ENCODE measurements around the gene XIAP. TPM values are rescaled to one million over a fixed set of nuclear protein-coding genes. Genes with fewer than 3 reads are reported as not detected.
"Not testable (repeated sequence)": the region's sequence is repeated elsewhere in the genome, so short reads cannot be mapped to it uniquely, and the experiment has no call there.

XIAP gene
- total RNA-seq, 1 donor from 2014 or later: 36.3 TPM

GRCh38 chrX:123849096-123849495 lies 10.8 kb upstream of the XIAP start:
- intact Hi-C loops (cut with micrococcal nuclease): no loop called here
- H3K9me3 Mint-ChIP-seq: no peaks in the 10 kb centered on the region
- H3K4me3 Mint-ChIP-seq: no peak overlapping the region
- no peaks in the 10 kb centered on the region for H3K27me3 Mint-ChIP-seq
- H3K4me1 Mint-ChIP-seq: peaks cover 9% of the 10 kb centered on the region
- no peak for DNase-seq
- no peak overlapping the region for H3K27ac Mint-ChIP-seq
- H3K36me3 Mint-ChIP-seq (ENCODE audit: low read depth): no peaks in the 10 kb centered on the region

DNA sequence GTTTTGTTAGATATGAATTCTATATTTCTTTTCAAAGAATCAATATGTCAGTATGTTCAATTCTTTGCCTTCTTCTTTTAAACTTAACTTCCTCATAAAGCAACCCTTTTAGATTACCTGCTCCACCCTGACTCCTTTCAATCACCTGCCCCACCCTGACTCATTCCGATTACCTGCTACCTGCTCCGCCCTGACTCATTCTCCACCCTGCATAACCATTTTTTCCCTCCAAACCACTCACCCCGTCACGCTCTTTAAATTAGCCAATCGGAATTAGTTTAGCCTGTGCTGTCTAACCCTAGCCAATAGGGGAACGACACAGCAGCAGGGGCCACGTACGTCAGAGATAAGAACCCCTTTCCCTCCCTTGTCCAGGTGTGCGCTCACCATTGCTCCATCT lies 9.9 kb upstream of the XIAP start:
- H3K36me3 Mint-ChIP-seq (ENCODE audit: low read depth); H3K9me3 Mint-ChIP-seq; H3K27ac Mint-ChIP-seq; H3K27me3 Mint-ChIP-seq; H3K4me3 Mint-ChIP-seq; DNase-seq; intact Hi-C loops (cut with micrococcal nuclease): not testable (repeated sequence)
- peaks cover 11% of the 10 kb centered on the region for H3K4me1 Mint-ChIP-seq

DNA sequence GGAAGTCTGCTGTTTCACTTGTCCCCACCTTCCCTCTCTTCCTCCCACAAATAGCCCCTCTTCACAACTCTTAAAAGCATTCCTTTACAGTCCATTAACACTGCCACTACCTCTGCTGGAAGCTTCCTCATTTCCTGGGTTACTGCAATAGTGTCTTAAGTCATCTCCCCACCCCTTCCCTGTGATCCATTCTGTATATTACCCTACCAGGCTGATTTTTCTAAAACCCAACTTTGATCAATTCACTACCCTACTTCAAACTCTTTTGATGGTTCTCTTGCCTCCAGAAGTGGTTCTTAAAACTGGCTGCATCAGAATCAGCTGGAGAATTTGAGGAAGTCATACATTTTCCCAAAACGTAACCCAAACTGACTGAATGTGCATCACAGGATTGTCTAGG lies 8.8 kb upstream of the XIAP start:
- H3K4me1 Mint-ChIP-seq: peaks cover 11% of the 10 kb centered on the region
- H3K27ac Mint-ChIP-seq: no peak overlapping the region
- no peaks in the 10 kb centered on the region for H3K27me3 Mint-ChIP-seq
- H3K4me3 Mint-ChIP-seq: no peak overlapping the region
- intact Hi-C loops (cut with micrococcal nuclease): no loop called here
- H3K36me3 Mint-ChIP-seq (ENCODE audit: low read depth): no peaks in the 10 kb centered on the region
- no peak for DNase-seq
- H3K9me3 Mint-ChIP-seq: no peaks in the 10 kb centered on the region

- Mint-ChIP-seq H3K36me3 (ENCODE audit: low read depth) (no peaks in the 10 kb centered on the region), H3K9me3 (no peaks in the 10 kb centered on the region), H3K4me3 (no peak overlapping the region), H3K27ac (no peak overlapping the region), H3K27me3 (no peaks in the 10 kb centered on the region), H3K4me1 (peaks cover 8% of the 10 kb centered on the region)
- DNase-seq: no peak
- intact Hi-C loops (cut with micrococcal nuclease): no loop called here
Observed at GRCh38 chrX:123854329-123854728, 5.5 kb upstream of the XIAP start.

DNA sequence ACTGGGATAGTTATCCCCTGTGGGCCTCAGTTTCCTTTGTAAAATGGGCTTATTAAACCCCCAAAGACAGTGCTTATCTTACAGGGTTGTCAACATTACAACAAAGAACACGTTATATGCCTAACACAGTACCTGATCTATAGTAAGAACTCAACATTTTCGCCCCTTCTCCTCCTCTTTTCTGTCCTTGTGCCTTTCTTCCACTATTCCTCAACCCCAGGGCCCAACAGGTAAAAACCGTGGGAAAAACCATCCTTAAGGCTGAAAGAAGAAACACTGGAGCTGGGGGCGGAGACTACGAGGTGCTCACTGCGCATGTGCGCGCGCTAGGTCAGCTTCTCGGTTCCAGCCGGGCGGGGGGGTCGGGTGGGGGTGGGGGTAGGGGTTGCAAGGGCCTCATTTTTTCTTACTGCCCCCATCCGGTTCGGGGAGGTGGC lies 426 bp upstream of the XIAP start:
- intact Hi-C loops (cut with micrococcal nuclease): loop anchor here (1.0 kb wide), 1 partner anchor 26 kb away; no protein-coding TSS in a partner anchor
- H3K36me3 Mint-ChIP-seq (ENCODE audit: low read depth): peaks cover 3% of the 10 kb centered on the region
- H3K4me1 Mint-ChIP-seq: peaks cover 5% of the 10 kb centered on the region
- peak overlapping the region; percentile 84 for H3K4me3 Mint-ChIP-seq
- no peaks in the 10 kb centered on the region for H3K27me3 Mint-ChIP-seq
- H3K9me3 Mint-ChIP-seq: no peaks in the 10 kb centered on the region
- no peak for DNase-seq
- peak overlapping the region; percentile 92 for H3K27ac Mint-ChIP-seq

- no peak for DNase-seq
- peak overlapping the region; percentile 92 for H3K27ac Mint-ChIP-seq
- peaks cover 5% of the 10 kb centered on the region for H3K4me1 Mint-ChIP-seq
- intact Hi-C loops (cut with micrococcal nuclease): loop anchor here (1.0 kb wide), 3 partner anchors 8 to 97 kb away; no protein-coding TSS in a partner anchor
- no peaks in the 10 kb centered on the region for H3K27me3 Mint-ChIP-seq
- H3K4me3 Mint-ChIP-seq: peak overlapping the region; percentile 84
- H3K9me3 Mint-ChIP-seq: no peaks in the 10 kb centered on the region
- peaks cover 5% of the 10 kb centered on the region for H3K36me3 Mint-ChIP-seq (ENCODE audit: low read depth)
Observed at GRCh38 chrX:123860983-123861382, 1.1 kb downstream of the XIAP start.

DNA sequence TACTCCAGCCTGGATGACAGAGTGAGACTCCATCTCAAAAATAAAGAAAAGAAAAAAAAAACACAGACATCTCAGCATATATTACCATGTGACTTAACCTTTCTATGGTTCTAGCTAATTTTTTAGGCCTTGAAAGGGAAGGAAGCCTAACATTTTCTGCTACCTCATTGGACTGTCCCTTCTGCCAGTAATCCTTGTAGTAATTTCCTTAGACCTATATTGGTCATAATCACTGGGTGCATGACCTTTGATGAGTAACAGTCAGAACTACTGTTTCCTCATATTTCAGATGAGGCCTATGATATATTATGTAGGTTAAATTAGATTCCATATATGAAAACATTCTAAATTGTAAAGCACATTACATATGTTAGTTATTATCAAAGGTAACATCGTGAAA lies 9.6 kb downstream of the XIAP start:
- Mint-ChIP-seq H3K27ac (peak overlapping the region; percentile 29), H3K27me3 (no peaks in the 10 kb centered on the region), H3K4me3 (no peak overlapping the region), H3K4me1 (peaks cover 4% of the 10 kb centered on the region), H3K9me3 (no peaks in the 10 kb centered on the region), H3K36me3 (ENCODE audit: low read depth) (peaks cover 11% of the 10 kb centered on the region)
- DNase-seq: no peak
- intact Hi-C loops (cut with micrococcal nuclease): loop anchor here (1.0 kb wide), 1 partner anchor 9 kb away; the partner anchor contains the start of gene XIAP

DNA sequence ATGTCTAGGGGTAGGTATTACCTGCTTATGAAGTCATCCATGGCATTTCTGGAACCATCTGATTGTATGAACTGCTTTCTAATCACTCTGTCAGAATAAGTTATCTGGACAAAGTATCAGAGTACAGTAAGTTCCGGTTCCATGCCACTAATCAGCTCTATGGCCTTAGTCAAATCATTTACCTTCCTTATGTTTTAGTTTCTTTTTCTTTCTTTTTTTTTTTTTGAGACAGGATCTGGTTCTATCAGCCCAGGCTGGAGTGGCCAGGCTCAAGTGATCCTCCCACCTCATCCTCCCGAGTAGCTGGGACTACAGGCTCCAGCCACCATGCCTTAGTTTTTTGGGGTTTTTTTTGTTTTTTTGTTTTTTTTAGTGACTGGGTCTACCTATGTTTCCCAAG lies 11.5 kb downstream of the XIAP start:
- H3K36me3 Mint-ChIP-seq (ENCODE audit: low read depth): peaks cover 9% of the 10 kb centered on the region
- H3K9me3 Mint-ChIP-seq: no peaks in the 10 kb centered on the region
- no peak for DNase-seq
- peaks cover 4% of the 10 kb centered on the region for H3K4me1 Mint-ChIP-seq
- no peaks in the 10 kb centered on the region for H3K27me3 Mint-ChIP-seq
- no peak overlapping the region for H3K4me3 Mint-ChIP-seq
- no peak overlapping the region for H3K27ac Mint-ChIP-seq
- intact Hi-C loops (cut with micrococcal nuclease): no loop called here

GRCh38 chrX:123873956-123874355 lies 14.1 kb downstream of the XIAP start:
- Mint-ChIP-seq H3K9me3 (no peaks in the 10 kb centered on the region), H3K36me3 (ENCODE audit: low read depth) (peaks cover 9% of the 10 kb centered on the region), H3K4me1 (peaks cover 11% of the 10 kb centered on the region), H3K27ac (no peak overlapping the region), H3K27me3 (no peaks in the 10 kb centered on the region), H3K4me3 (no peak overlapping the region)
- no peak for DNase-seq
- intact Hi-C loops (cut with micrococcal nuclease): no loop called here

DNA sequence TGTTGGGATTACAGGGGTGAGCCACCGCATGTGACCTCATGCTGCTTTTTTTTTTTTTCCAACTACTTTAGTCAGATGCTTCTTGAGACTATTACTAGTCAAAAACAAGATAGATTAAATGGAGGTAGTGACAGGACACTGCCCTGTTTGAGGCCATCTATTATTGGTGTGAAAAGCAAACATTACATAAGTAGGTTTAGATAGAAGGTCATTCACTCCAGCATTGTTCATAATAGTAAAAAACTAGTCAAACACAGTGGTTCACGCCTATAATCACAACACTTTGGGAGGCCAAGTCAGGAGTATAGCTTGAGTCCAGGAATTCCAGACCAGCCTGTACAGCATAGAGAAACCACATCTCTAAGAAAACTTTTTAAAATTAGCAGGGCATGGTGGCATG lies 16.3 kb downstream of the XIAP start:
- no peak overlapping the region for H3K27ac Mint-ChIP-seq
- no peaks in the 10 kb centered on the region for H3K27me3 Mint-ChIP-seq
- peaks cover 15% of the 10 kb centered on the region for H3K4me1 Mint-ChIP-seq
- intact Hi-C loops (cut with micrococcal nuclease): loop anchor here (5.0 kb wide), 2 partner anchors 86 to 341 kb away; partner anchors contain the start of gene STAG2
- no peak for DNase-seq
- H3K4me3 Mint-ChIP-seq: no peak overlapping the region
- peaks cover 8% of the 10 kb centered on the region for H3K36me3 Mint-ChIP-seq (ENCODE audit: low read depth)
- no peaks in the 10 kb centered on the region for H3K9me3 Mint-ChIP-seq

- intact Hi-C loops (cut with micrococcal nuclease): loop anchor here (5.0 kb wide), 2 partner anchors 85 to 340 kb away; partner anchors contain the start of gene STAG2
- no peaks in the 10 kb centered on the region for H3K27me3 Mint-ChIP-seq
- H3K36me3 Mint-ChIP-seq (ENCODE audit: low read depth): peaks cover 9% of the 10 kb centered on the region
- H3K27ac Mint-ChIP-seq: no peak overlapping the region
- peaks cover 16% of the 10 kb centered on the region for H3K4me1 Mint-ChIP-seq
- no peaks in the 10 kb centered on the region for H3K9me3 Mint-ChIP-seq
- no peak for DNase-seq
- H3K4me3 Mint-ChIP-seq: no peak overlapping the region
Observed at GRCh38 chrX:123876844-123877243, 17.0 kb downstream of the XIAP start.

DNA sequence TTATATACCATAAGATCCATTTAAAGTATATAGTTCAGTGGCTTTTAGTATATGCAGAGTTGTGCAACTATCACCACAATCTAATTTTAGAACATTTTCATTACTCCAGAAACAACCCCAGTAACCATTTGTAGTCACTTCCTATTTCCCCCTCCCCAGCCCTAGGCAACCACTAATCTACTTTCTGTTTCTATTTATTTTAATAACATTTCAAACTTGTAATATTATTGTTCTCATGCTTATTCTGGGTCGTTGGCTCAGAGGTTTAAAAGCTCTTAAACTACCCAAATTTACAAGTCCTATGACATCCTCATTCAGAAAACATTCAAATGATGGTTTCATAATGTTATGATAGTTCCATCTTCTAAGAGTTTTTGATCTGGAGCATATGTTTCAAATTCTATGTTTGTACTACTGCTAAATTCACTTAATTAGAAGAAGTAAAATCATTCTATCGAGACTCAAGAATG lies 18.4 kb downstream of the XIAP start:
- intact Hi-C loops (cut with micrococcal nuclease): loop anchor here (1.0 to 5.0 kb wide), 3 partner anchors 18 to 339 kb away; partner anchors contain the start of genes STAG2 and XIAP
- peak; percentile 60 for DNase-seq
- Mint-ChIP-seq H3K9me3 (no peaks in the 10 kb centered on the region), H3K4me3 (peak overlapping the region; percentile 57), H3K27me3 (no peaks in the 10 kb centered on the region), H3K36me3 (ENCODE audit: low read depth) (peaks cover 9% of the 10 kb centered on the region), H3K27ac (peak overlapping the region; percentile 80), H3K4me1 (peaks cover 16% of the 10 kb centered on the region)

DNA sequence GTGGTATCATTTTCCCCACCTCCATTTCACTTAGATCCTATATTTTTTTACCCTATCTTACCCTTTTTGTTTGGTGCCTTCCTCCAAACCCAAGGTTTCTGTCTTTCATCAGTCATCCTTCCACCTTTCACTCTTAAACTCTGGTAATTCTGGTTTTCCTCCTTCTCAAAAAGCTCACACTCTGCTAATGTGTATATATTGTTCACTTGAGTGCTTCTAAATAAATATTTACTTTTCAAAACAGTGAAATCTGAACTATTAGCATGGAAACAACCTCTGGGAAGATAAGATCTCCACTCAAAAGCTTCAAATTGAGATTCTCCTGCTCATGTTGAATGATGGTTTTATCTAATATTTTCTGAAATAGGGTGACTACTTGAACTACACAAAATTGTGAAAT lies 21.5 kb downstream of the XIAP start:
- Mint-ChIP-seq H3K9me3 (no peaks in the 10 kb centered on the region), H3K4me3 (no peak overlapping the region), H3K36me3 (ENCODE audit: low read depth) (peaks cover 12% of the 10 kb centered on the region), H3K27ac (no peak overlapping the region), H3K27me3 (no peaks in the 10 kb centered on the region), H3K4me1 (peaks cover 16% of the 10 kb centered on the region)
- intact Hi-C loops (cut with micrococcal nuclease): no loop called here
- DNase-seq: no peak

GRCh38 chrX:123882391-123882790 lies 22.5 kb downstream of the XIAP start:
- DNase-seq: no peak
- intact Hi-C loops (cut with micrococcal nuclease): no loop called here
- Mint-ChIP-seq H3K4me3 (no peak overlapping the region), H3K9me3 (no peaks in the 10 kb centered on the region), H3K36me3 (ENCODE audit: low read depth) (peaks cover 10% of the 10 kb centered on the region), H3K27ac (no peak overlapping the region), H3K27me3 (no peaks in the 10 kb centered on the region), H3K4me1 (peaks cover 16% of the 10 kb centered on the region)
